Measurements from ENCODE around the gene MIOS.
"Not testable (repeated sequence)": the region's sequence is repeated elsewhere in the genome, so short reads cannot be mapped to it uniquely, and the experiment has no call there.

Gene MIOS

GRCh38 chr7:7554649-7555575 is 11.8 kb upstream of the MIOS start:
- no peak for DNase-seq

GRCh38 chr7:7556852-7557251 is 9.8 kb upstream of the MIOS start:
- DNase-seq, result no peak

- DNase-seq, result no peak
Measured at GRCh38 chr7:7557252-7557651, 9.4 kb upstream of the MIOS start.

- DNase-seq, result not testable (repeated sequence)
Measured at GRCh38 chr7:7561591-7561990, 5.1 kb upstream of the MIOS start.

GRCh38 chr7:7562736-7563135 is 3.9 kb upstream of the MIOS start:
- no peak for DNase-seq

GRCh38 chr7:7563269-7563668 is 3.4 kb upstream of the MIOS start:
- no peak for DNase-seq

- DNase-seq, result no peak
Measured at GRCh38 chr7:7563813-7564212, 2.9 kb upstream of the MIOS start.

GRCh38 chr7:7564323-7564780 is 2.3 kb upstream of the MIOS start:
- no peak for DNase-seq

- DNase-seq, result no peak
Measured at GRCh38 chr7:7565018-7565680, 1.5 kb upstream of the MIOS start.

GRCh38 chr7:7565746-7566650 is 686 bp upstream of the MIOS start:
- DNase-seq, result no peak

GRCh38 chr7:7567898-7568531 is 1.3 kb downstream of the MIOS start:
- DNase-seq, result no peak

- no peak for DNase-seq
Measured at GRCh38 chr7:7568553-7568952, 1.9 kb downstream of the MIOS start.

GRCh38 chr7:7569081-7569527 is 2.4 kb downstream of the MIOS start:
- DNase-seq, result no peak

- no peak for DNase-seq
Measured at GRCh38 chr7:7569615-7570014, 2.9 kb downstream of the MIOS start.

- no peak for DNase-seq
Measured at GRCh38 chr7:7570584-7570983, 3.9 kb downstream of the MIOS start.

GRCh38 chr7:7573701-7574100 is 7.0 kb downstream of the MIOS start:
- DNase-seq, result no peak

GRCh38 chr7:7576344-7576743 is 9.7 kb downstream of the MIOS start:
- DNase-seq, result no peak

GRCh38 chr7:7577888-7578287 is 11.2 kb downstream of the MIOS start:
- no peak for DNase-seq

- no peak for DNase-seq
Measured at GRCh38 chr7:7579638-7580037, 13.0 kb downstream of the MIOS start.

- DNase-seq, result no peak
Measured at GRCh38 chr7:7581531-7582179, 15.0 kb downstream of the MIOS start.

- no peak for DNase-seq
Measured at GRCh38 chr7:7582596-7582995, 15.9 kb downstream of the MIOS start.

GRCh38 chr7:7583731-7584130 is 17.0 kb downstream of the MIOS start:
- DNase-seq, result no peak

All from right hindlimb (tissue), 1 donor.